Smooth muscle cell (in vitro differentiated cells): ENCODE data around the gene MBTPS1. TPM values are rescaled to one million over a fixed set of nuclear protein-coding genes. Genes with fewer than 3 reads are reported as not detected.

Experiments used
- DNase-seq: peaks from one replicate; lab custom pipeline; 2025; ENCODE audit not compliant: unreplicated experiment; lab: John Stamatoyannopoulos, UW
- H2AFZ ChIP-seq: fragments of 200-600 bp; sonication (generic); 2 replicates; pipeline ENCODE4 v1.6.0; 2016; ENCODE audit warnings: antibody characterized with exemption, low read depth, mild to moderate bottlenecking
- H3F3A ChIP-seq: fragments of 200-600 bp; sonication (generic); 2 replicates; pipeline ENCODE4 v1.6.0; 2017; ENCODE audit warnings: antibody characterized with exemption, low read depth
- H3K27ac ChIP-seq: fragments of 200-600 bp; sonication (generic); 2 replicates; pipeline ENCODE4 v1.5.1; 2016; ENCODE audit warnings: low read depth, mild to moderate bottlenecking
- H3K27me3 ChIP-seq: fragments of 200-600 bp; sonication (generic); 2 replicates; pipeline ENCODE4 v1.6.1; 2016; ENCODE audit warnings: low read depth, mild to moderate bottlenecking
- H3K36me3 ChIP-seq: fragments of 200-600 bp; sonication (generic); 2 replicates; pipeline ENCODE4 v1.5.1; 2016; ENCODE audit warnings: low read depth
- H3K4me1 ChIP-seq: fragments of 200-600 bp; sonication (generic); 2 replicates; pipeline ENCODE4 v1.5.1; 2016; ENCODE audit warnings: low read depth
- H3K4me2 ChIP-seq: fragments of 200-600 bp; sonication (generic); 2 replicates; pipeline ENCODE4 v1.6.0; 2016; ENCODE audit warnings: mild to moderate bottlenecking
- H3K4me3 ChIP-seq: fragments of 200-600 bp; sonication (generic); 2 replicates; pipeline ENCODE4 v1.5.1; 2016; ENCODE audit warnings: mild to moderate bottlenecking
- H3K79me2 ChIP-seq: fragments of 200-600 bp; sonication (generic); 2 replicates; pipeline ENCODE4 v1.6.0; 2016; ENCODE audit warnings: low read depth, mild to moderate bottlenecking
- H3K9ac ChIP-seq: fragments of 200-600 bp; sonication (generic); 2 replicates; pipeline ENCODE4 v1.6.0; 2016; ENCODE audit warnings: low read depth
- H3K9me3 ChIP-seq: fragments of 200-600 bp; sonication (generic); replicated peaks from 2 replicates; pipeline ENCODE4 v1.5.1; 2016; ENCODE audit warnings: low read depth
- H4K20me1 ChIP-seq: fragments of 200-600 bp; sonication (generic); 2 replicates; pipeline ENCODE4 v1.6.0; 2016; ENCODE audit warnings: low read depth
- CTCF ChIP-seq: fragments of 200-600 bp; sonication (generic); IDR thresholded peaks from 2 replicates; pipeline ENCODE4 v1.5.1; 2017; ENCODE audit warnings: borderline replicate concordance, mild to moderate bottlenecking, antibody characterized with exemption; ENCODE audit not compliant: insufficient read depth, poor library complexity, severe bottlenecking
- WGBS: methylation state at CpG from one replicate; pipeline ENCODE4 v1.1.7; 2016; ENCODE audit warnings: low lambda C conversion rate; 5-methylcytosine and 5-hydroxymethylcytosine counted together
- polyA plus RNA-seq: library from polyadenylated mRNA; unstranded; fragments of >200 nt; fragmentation: Nextera tagmentation; extraction: Ambion mirVana; gene quantifications from 2 replicates; pipeline ENCODE4 v1.2.1, GENCODE V29; 2016
- total RNA-seq: library from RNA; depleted of rRNA; stranded (reverse); fragments of >200 nt; gene quantifications from 2 replicates; pipeline ENCODE4 v1.2.3, GENCODE V29; 2014

Gene MBTPS1
- total and polyA plus RNA-seq, 2 experiments from 2014 or later: 51.9 to 68.9 TPM

GRCh38 chr16:84072014-84072413, 44.7 kb downstream of the MBTPS1 start:
- no peak for DNase-seq
- H3K4me2 ChIP-seq: no peak overlapping the region
- no peak overlapping the region for H3K9ac ChIP-seq
- 95% methylated on average over 10 of the region's 10 CpGs for WGBS
- H3K79me2 ChIP-seq: peaks cover 3% of the 10 kb centered on the region
- H3K27ac ChIP-seq: no peak overlapping the region
- no peak overlapping the region for H3K4me3 ChIP-seq
- H4K20me1 ChIP-seq: peaks cover 8% of the 10 kb centered on the region
- no peak for TF ChIP-seq CTCF
- H3K27me3 ChIP-seq: no peaks in the 10 kb centered on the region
- no peak overlapping the region for H2AFZ ChIP-seq
- no peaks in the 10 kb centered on the region for H3F3A ChIP-seq
- H3K36me3 ChIP-seq: peaks cover 17% of the 10 kb centered on the region
- no peaks in the 10 kb centered on the region for H3K9me3 ChIP-seq
- H3K4me1 ChIP-seq: no peaks in the 10 kb centered on the region

- Histone ChIP-seq H3K27ac (no peak overlapping the region), H3F3A (no peaks in the 10 kb centered on the region), H3K4me1 (no peaks in the 10 kb centered on the region), H3K27me3 (no peaks in the 10 kb centered on the region), H3K4me2 (no peak overlapping the region), H4K20me1 (peaks cover 3% of the 10 kb centered on the region), H2AFZ (no peak overlapping the region), H3K9ac (no peak overlapping the region), H3K36me3 (peaks cover 17% of the 10 kb centered on the region), H3K79me2 (no peaks in the 10 kb centered on the region), H3K4me3 (no peak overlapping the region), H3K9me3 (no peaks in the 10 kb centered on the region)
- TF ChIP-seq CTCF: no peak
- 95% methylated on average over 8 of the region's 8 CpGs for WGBS
- DNase-seq: no peak
Measured at GRCh38 chr16:84071121-84071520, 45.6 kb downstream of the MBTPS1 start.

GRCh38 chr16:84069540-84069939, 47.2 kb downstream of the MBTPS1 start:
- no peaks in the 10 kb centered on the region for H3K79me2 ChIP-seq
- no peaks in the 10 kb centered on the region for H3K9me3 ChIP-seq
- no peak overlapping the region for H3K9ac ChIP-seq
- WGBS: 95% methylated on average over 6 of the region's 6 CpGs
- H3K4me3 ChIP-seq: no peak overlapping the region
- H4K20me1 ChIP-seq: no peaks in the 10 kb centered on the region
- no peak overlapping the region for H3K27ac ChIP-seq
- H3K36me3 ChIP-seq: peaks cover 18% of the 10 kb centered on the region
- no peaks in the 10 kb centered on the region for H3K4me1 ChIP-seq
- H3K4me2 ChIP-seq: no peak overlapping the region
- no peaks in the 10 kb centered on the region for H3F3A ChIP-seq
- no peak overlapping the region for H2AFZ ChIP-seq
- no peak for TF ChIP-seq CTCF
- H3K27me3 ChIP-seq: no peaks in the 10 kb centered on the region
- no peak for DNase-seq

GRCh38 chr16:84068783-84069462, 47.8 kb downstream of the MBTPS1 start:
- Histone ChIP-seq H3K9me3 (no peaks in the 10 kb centered on the region), H3K36me3 (peaks cover 12% of the 10 kb centered on the region), H2AFZ (no peak overlapping the region), H3K9ac (no peak overlapping the region), H3K4me1 (no peaks in the 10 kb centered on the region), H3F3A (no peaks in the 10 kb centered on the region), H3K27me3 (no peaks in the 10 kb centered on the region), H3K4me2 (no peak overlapping the region), H3K4me3 (no peak overlapping the region), H4K20me1 (no peaks in the 10 kb centered on the region), H3K27ac (no peak overlapping the region), H3K79me2 (no peaks in the 10 kb centered on the region)
- no peak for TF ChIP-seq CTCF
- DNase-seq: no peak
- WGBS: 93% methylated on average over 13 of the region's 13 CpGs
